H1 (cell line): ENCODE results near the gene OR2AE1. TPM values are rescaled to one million over a fixed set of nuclear protein-coding genes. Genes with fewer than 3 reads are reported as not detected.

Experiments used
- CHD1 ChIP-seq: IDR thresholded peaks from 2 replicates; pipeline ENCODE4 v1.6.1; 2012; ENCODE audit warnings: low read depth, low read length, improper control_type of control experiment
- E2F6 ChIP-seq: IDR thresholded peaks from 2 replicates; pipeline ENCODE4 v1.6.1; 2012; ENCODE audit warnings: inconsistent platforms
- HDAC2 ChIP-seq, 2 experiments: fragments of 300-600 bp in 1 of 2; sonication (generic) in 1 of 2; IDR thresholded peaks; 2 replicates each; pipeline ENCODE4 v1.6.1; 2011 to 2012; ENCODE audit warnings: low read depth in 2 of 2, low read length in 2 of 2, mild to moderate bottlenecking in 2 of 2, moderate library complexity in 2 of 2, borderline replicate concordance in 1 of 2, inconsistent platforms in 1 of 2
- POLR2AphosphoS5 ChIP-seq: IDR thresholded peaks from 2 replicates; pipeline ENCODE4 v1.6.1; 2011; ENCODE audit warnings: low read depth, low read length
- polyA plus RNA-seq, 7 experiments: library from polyadenylated mRNA; depleted of rRNA in 3 of 7; stranded (reverse) in 5 of 7; unstranded in 2 of 7; fragments of >200 nt in 5 of 7; fragments of 200-250 nt in 2 of 7; gene quantifications; 1 replicate in 5 of 7; 2 replicates in 1 of 7; 4 replicates in 1 of 7; pipeline versions ENCODE4 v1.2.1 to v1.2.3, GENCODE V29; 2011 to 2013; ENCODE audit warnings: missing spikeins in 2 of 7, mixed read lengths in 2 of 7
- total RNA-seq: library from RNA; stranded (reverse); fragmentation: NEBNext Ultra II Directional; extraction: Animal tissue kit (Norgen Biotek cat#: 25700); gene quantifications from 2 replicates; pipeline ENCODE4 v1.2.1, GENCODE V29; 2021

Gene OR2AE1
- total and polyA plus RNA-seq, 2 of the 8 experiments (the other 6 are each of a cell fraction or from before 2014, with no cell fraction given): not detected

DNA sequence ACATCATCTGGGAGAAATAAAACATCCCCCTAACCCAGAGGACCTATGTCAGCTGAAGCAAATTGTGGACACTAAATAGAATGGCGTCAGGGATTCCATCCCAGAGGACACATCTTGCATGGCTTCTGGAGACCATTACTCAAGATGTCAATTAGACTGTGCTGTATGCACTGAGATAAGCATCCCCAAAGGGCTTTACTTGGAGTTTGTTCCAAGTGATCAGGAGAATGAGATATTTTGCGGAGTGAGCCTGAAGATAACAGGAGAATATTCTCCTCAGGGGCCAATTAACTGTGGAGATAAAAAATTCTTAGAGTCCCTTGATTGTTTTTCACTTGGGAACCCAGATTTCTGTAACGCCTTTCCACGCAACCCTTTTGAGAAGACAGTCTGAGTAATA is 4.5 kb upstream of the OR2AE1 start (continued):
- TF ChIP-seq CHD1 (no peak), HDAC2 (IDR thresholded peaks at IDR 0.05; ENCODE audit: borderline replicate concordance in 1 of 2, low read depth in 2 of 2, low read length in 2 of 2) (no peak), POLR2AphosphoS5 (no peak), E2F6 (no peak)
